Dermis blood vessel endothelial cell (primary cell): Measurements from ENCODE around the gene PHIP. TPM values are rescaled to one million over a fixed set of nuclear protein-coding genes. Genes with fewer than 3 reads are reported as not detected.
"Not testable (repeated sequence)": the region's sequence is repeated elsewhere in the genome, so short reads cannot be mapped to it uniquely, and the experiment has no call there.

Experiments used
- DNase-seq: peaks from one replicate; pipeline ENCODE4 v3.0.0; 2010
- total RNA-seq: library from RNA; depleted of rRNA; stranded (reverse); fragments of >200 nt; gene quantifications from 2 replicates; pipeline ENCODE4 v1.2.3, GENCODE V29; 2014

Gene PHIP
- total RNA-seq, 1 donor from 2014 or later, result 33.7 TPM

- DNase-seq, result no peak
These were observed 161.6 kb downstream of the PHIP start for GRCh38 chr6:78916411-78916810.

GRCh38 chr6:78911218-78911940 lies 166.7 kb downstream of the PHIP start:
- no peak for DNase-seq

- DNase-seq, result peak; percentile 35
These were observed 167.4 kb downstream of the PHIP start for GRCh38 chr6:78910591-78911171.

- no peak for DNase-seq
These were observed 168.0 kb downstream of the PHIP start for GRCh38 chr6:78910010-78910409.

GRCh38 chr6:78909391-78909790 lies 168.7 kb downstream of the PHIP start:
- no peak for DNase-seq

GRCh38 chr6:78908621-78909020 lies 169.4 kb downstream of the PHIP start:
- no peak for DNase-seq

GRCh38 chr6:78896227-78896626 lies 181.8 kb downstream of the PHIP start:
- no peak for DNase-seq

GRCh38 chr6:78889901-78890300 lies 188.2 kb downstream of the PHIP start:
- not testable (repeated sequence) for DNase-seq

Other genes starting within 250 kb of the PHIP start
- 2.7 and 3.3 TPM in 2 replicates for gene IRAK1BP1, start 210.7 kb downstream of the PHIP start, total RNA-seq
- gene HMGN3, start 156.4 kb upstream of the PHIP start, total RNA-seq, result 69.3 and 102 TPM in 2 replicates